ENCODE results near the gene HACD2.

GRCh38 chr3:123518892-123519485 lies 65.9 kb downstream of the HACD2 start:
- TF ChIP-seq CTCF (IDR thresholded peaks at IDR 0.05) = no peak
- no peak for TF ChIP-seq EP300 (IDR thresholded peaks at IDR 0.05)

Data from tibial nerve (tissue), 4 donors.